ENCODE measurements around the gene FAM47E. TPM values are rescaled to one million over a fixed set of nuclear protein-coding genes. Genes with fewer than 3 reads are reported as not detected.

FAM47E gene
- total and polyA plus RNA-seq, 9 of the 15 experiments (the other 6 are each of a cell fraction or from before 2014, with no cell fraction given) = 3.7 to 15.6 (median 6.4) TPM

DNA sequence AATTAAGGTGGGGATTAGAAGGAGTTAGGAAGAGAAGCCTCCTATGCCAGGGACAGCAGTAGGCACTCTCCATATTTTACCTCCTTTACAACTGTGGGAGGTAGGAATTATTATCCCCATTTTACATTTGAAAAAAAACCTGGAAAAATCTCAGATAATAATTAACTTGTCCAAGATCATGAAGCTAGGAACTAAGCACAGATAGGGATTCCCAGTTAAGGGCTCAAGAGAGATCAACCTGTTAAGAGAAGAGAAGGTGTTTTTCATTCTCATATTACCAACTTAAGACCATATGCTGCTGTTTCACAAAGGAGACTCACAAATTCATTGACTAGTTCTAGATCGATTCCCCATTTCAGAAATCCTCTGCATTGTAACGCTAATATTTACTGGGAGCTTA lies 16.1 kb upstream of the FAM47E start:
- no peak for TF ChIP-seq HMG20B (CRISPR knock-in tag; IDR thresholded peaks at IDR 0.05)
- TF ChIP-seq ADNP (tag; IDR thresholded peaks at IDR 0.05) = no peak
- TF ChIP-seq CREBBP (IDR thresholded peaks at IDR 0.05; ENCODE audit: low read depth, low read length) = no peak
- no peak for TF ChIP-seq MTF1 (CRISPR knock-in tag; IDR thresholded peaks at IDR 0.05; ENCODE audit: borderline replicate concordance)
- no peak for TF ChIP-seq ZNF143 (CRISPR knock-in tag; IDR thresholded peaks at IDR 0.05)
- TF ChIP-seq ZNF121 (CRISPR knock-in tag; conservative IDR thresholded peaks at IDR 0.05) = no peak
- H2AFZ ChIP-seq (ENCODE audit: low read depth, low read length) = no peak overlapping the region
- ChIA-PET POLR2A (interaction anchor here (0.6 kb wide), 1 partner anchor 220 kb away, joined by 3 read pairs; no protein-coding TSS in a partner anchor), CTCF (ENCODE audit: low intra/inter-chr PET ratio) (no interaction called here)
- peaks cover 30% of the 10 kb centered on the region for H3K79me2 ChIP-seq (ENCODE audit: control insufficient read depth, insufficient read depth, low read length)
- no peaks in the 10 kb centered on the region for H3K9me1 ChIP-seq (ENCODE audit: control insufficient read depth, insufficient read depth, low read length)
- in situ Hi-C loops (cut with MboI) (no loop called here), intact Hi-C loops (cut with micrococcal nuclease) (no loop called here)
- H4K20me1 ChIP-seq (replicated peaks; ENCODE audit: control insufficient read depth, insufficient read depth, low read length) = no peaks in the 10 kb centered on the region
- no peak for DNase-seq (ENCODE audit: extremely low read depth in 1 of 4, low spot score in 3 of 4)
- H3K27me3 ChIP-seq (ENCODE audit: control insufficient read depth in 2 of 2, insufficient read depth in 2 of 2, low read length in 2 of 2) = no peaks in the 10 kb centered on the region
- H3K27ac ChIP-seq (ENCODE audit: extremely low read depth, low read depth, low read length) = no peak overlapping the region
- H3K4me1 ChIP-seq (replicated peaks in 1 of 2; ENCODE audit: control insufficient read depth in 2 of 2, insufficient read depth in 2 of 2, low read length in 2 of 2) = peaks cover 0 to 3% of the 10 kb centered on the region in 2 experiments; a peak in 1 of 5 replicates
- FAIRE-seq = no peak
- H3K4me3 ChIP-seq = no peak overlapping the region
- H3K4me2 ChIP-seq (ENCODE audit: insufficient read depth, low read length) = no peak overlapping the region
- 55% methylated on average over 2 of the region's 2 CpGs for WGBS (ENCODE audit: insufficient coverage, low coverage, missing lambda C conversion rate)
- 0 out of 2 replicates have a peak, but pooled peaks cover 12% of the 10 kb centered on the region for H3K9me3 ChIP-seq (replicated peaks; ENCODE audit: control insufficient read depth, insufficient read depth, low read depth, low read length)
- peaks cover 16% of the 10 kb centered on the region; the same call in 2 of the 3 replicates for H3K36me3 ChIP-seq (ENCODE audit: control insufficient read depth, insufficient read depth, low read length)
- BruUV-seq (replicated peaks) = no TSS peak
- ATAC-seq = no peak
- no peak overlapping the region for H3K9ac ChIP-seq (ENCODE audit: insufficient read depth in 1 of 2, low read depth in 2 of 2, low read length in 2 of 2)

DNA sequence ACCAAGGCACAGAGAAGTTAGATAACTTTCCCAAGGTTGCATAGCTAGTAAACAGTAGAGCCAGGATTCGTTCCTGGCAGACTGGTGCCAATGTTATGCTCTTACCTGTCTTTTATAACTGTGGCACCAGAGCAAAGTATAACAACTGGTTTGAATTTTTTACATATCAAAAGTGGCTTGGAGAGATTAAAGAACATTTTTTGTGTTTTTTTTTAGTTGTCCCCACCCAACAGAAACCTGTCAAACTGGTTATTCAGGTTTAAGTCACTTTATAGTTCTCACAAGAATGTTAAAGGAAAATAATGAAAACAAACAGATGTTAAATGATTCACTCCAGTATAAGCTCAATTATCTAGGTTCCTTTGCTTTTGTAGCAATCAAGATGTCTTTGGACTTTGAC lies 15.6 kb upstream of the FAM47E start:
- Histone ChIP-seq H4K20me1 (replicated peaks; ENCODE audit: control insufficient read depth, insufficient read depth, low read length) (no peaks in the 10 kb centered on the region), H3K9me1 (ENCODE audit: control insufficient read depth, insufficient read depth, low read length) (no peaks in the 10 kb centered on the region), H3K36me3 (ENCODE audit: control insufficient read depth, insufficient read depth, low read length) (peaks cover 11% of the 10 kb centered on the region; the same call in 2 of the 3 replicates), H3K4me3 (no peak overlapping the region), H3K27me3 (ENCODE audit: control insufficient read depth in 2 of 2, insufficient read depth in 2 of 2, low read length in 2 of 2) (no peaks in the 10 kb centered on the region), H3K9me3 (replicated peaks; ENCODE audit: control insufficient read depth, insufficient read depth, low read depth, low read length) (peaks cover 8% of the 10 kb centered on the region; the same call in 1 of the 2 replicates), H3K9ac (ENCODE audit: insufficient read depth in 1 of 2, low read depth in 2 of 2, low read length in 2 of 2) (no peak overlapping the region), H2AFZ (ENCODE audit: low read depth, low read length) (no peak overlapping the region), H3K4me2 (ENCODE audit: insufficient read depth, low read length) (no peak overlapping the region), H3K27ac (ENCODE audit: extremely low read depth, low read depth, low read length) (no peak overlapping the region), H3K79me2 (ENCODE audit: control insufficient read depth, insufficient read depth, low read length) (peaks cover 30% of the 10 kb centered on the region), H3K4me1 (replicated peaks in 1 of 2; ENCODE audit: control insufficient read depth in 2 of 2, insufficient read depth in 2 of 2, low read length in 2 of 2) (peaks cover 0 to 3% of the 10 kb centered on the region in 2 experiments; a peak in 1 of 5 replicates)
- no TSS peak for BruUV-seq (replicated peaks)
- WGBS (ENCODE audit: insufficient coverage, low coverage, missing lambda C conversion rate) = 57% methylated on average over 1 of the region's 1 CpG
- ATAC-seq (no peak), FAIRE-seq (no peak), DNase-seq (ENCODE audit: extremely low read depth in 1 of 4, low spot score in 3 of 4) (no peak)
- ChIA-PET CTCF (ENCODE audit: low intra/inter-chr PET ratio) (no interaction called here), POLR2A (interaction anchor here (0.6 kb wide), 1 partner anchor 221 kb away, joined by 3 read pairs; no protein-coding TSS in a partner anchor)
- no peak for TF ChIP-seq PURB (CRISPR knock-in tag; IDR thresholded peaks at IDR 0.05; ENCODE audit: low read depth)
- no peak for TF ChIP-seq GATA2 (CRISPR knock-in tag; IDR thresholded peaks at IDR 0.05)
- TF ChIP-seq, protein P1, sequence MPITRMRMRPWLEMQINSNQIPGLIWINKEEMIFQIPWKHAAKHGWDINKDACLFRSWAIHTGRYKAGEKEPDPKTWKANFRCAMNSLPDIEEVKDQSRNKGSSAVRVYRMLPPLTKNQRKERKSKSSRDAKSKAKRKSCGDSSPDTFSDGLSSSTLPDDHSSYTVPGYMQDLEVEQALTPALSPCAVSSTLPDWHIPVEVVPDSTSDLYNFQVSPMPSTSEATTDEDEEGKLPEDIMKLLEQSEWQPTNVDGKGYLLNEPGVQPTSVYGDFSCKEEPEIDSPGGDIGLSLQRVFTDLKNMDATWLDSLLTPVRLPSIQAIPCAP (CRISPR knock-in tag; IDR thresholded peaks at IDR 0.05; ENCODE audit: borderline replicate concordance) = no peak
- no peak for TF ChIP-seq ARHGAP35 (IDR thresholded peaks at IDR 0.05; ENCODE audit: partially characterized antibody)
- no peak for TF ChIP-seq RBM17 (IDR thresholded peaks at IDR 0.05; ENCODE audit: borderline replicate concordance, low read depth, low read length)
- TF ChIP-seq, protein P2, sequence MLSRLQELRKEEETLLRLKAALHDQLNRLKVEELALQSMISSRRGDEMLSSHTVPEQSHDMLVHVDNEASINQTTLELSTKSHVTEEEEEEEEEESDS (CRISPR knock-in tag; IDR thresholded peaks at IDR 0.05) = no peak
- intact Hi-C loops (cut with micrococcal nuclease) = no loop called here
- in situ Hi-C loops (cut with MboI) = no loop called here
